A549 (cell line): ENCODE measurements around the gene ODAD2. TPM values are rescaled to one million over a fixed set of nuclear protein-coding genes. Genes with fewer than 3 reads are reported as not detected.

Experiments used
- ATAC-seq, 2 experiments: fragments of 200-7000 bp in 1 of 2; fragments of >200 bp in 1 of 2; cut with Nextera tagmentation in 1 of 2; cut with Tn5 transposase in 1 of 2; 3 replicates each; pipeline versions ENCODE4 v1.8.0 to v1.9.1; 2018 to 2020; ENCODE audit warnings: mild to moderate bottlenecking in 1 of 2, moderate library complexity in 1 of 2
- CTCF ChIA-PET: fragments of 300-600 bp; sonication (Branson Sonifier 250); formaldehyde crosslinking; extraction: SDS; loops from one replicate; lab custom pipeline; 2021; ENCODE audit warnings: antibody characterized with exemption, inconsistent platforms; lab: Yijun Ruan, JAX
- POLR2A ChIA-PET: fragments of 350-600 bp; formaldehyde crosslinking; extraction: SDS; loops from one replicate; lab custom pipeline; 2021; ENCODE audit warnings: antibody characterized with exemption, inconsistent platforms; lab: Yijun Ruan, JAX
- DNase-seq, 2 experiments: peaks; one replicate each; pipeline versions ENCODE4 v3.0.0 to v3.0.0-alpha.2; 2011 to 2016; ENCODE audit warnings: low read depth in 1 of 2, low spot score in 1 of 2
- FAIRE-seq: peaks from 2 replicates; lab custom pipeline; 2011; peaks lifted over from hg19 to GRCh38; lab: Jason Lieb, UNC
- H3K27ac ChIP-seq, 2 experiments: fragments of >200 bp; sonication (Bioruptor Twin); formaldehyde crosslinking; 3 replicates each; pipeline ENCODE4 v1.5.1; 2016 to 2017
- H3K4me1 ChIP-seq: fragments of >200 bp; sonication (Bioruptor Twin); formaldehyde crosslinking; 3 replicates; pipeline ENCODE4 v1.6.1; 2016
- H3K4me2 ChIP-seq: fragments of >200 bp; sonication (Bioruptor Twin); formaldehyde crosslinking; 3 replicates; pipeline ENCODE4 v1.6.1; 2016
- H3K4me3 ChIP-seq: fragments of >200 bp; sonication (Bioruptor Twin); formaldehyde crosslinking; 3 replicates; pipeline ENCODE4 v1.5.1; 2016
- H3K9me3 ChIP-seq: fragments of >200 bp; sonication (Bioruptor Twin); formaldehyde crosslinking; 3 replicates; pipeline ENCODE4 v1.6.1; 2016
- CEBPB ChIP-seq, 2 experiments: fragments of >200 bp in 1 of 2; sonication (Bioruptor Twin) in 1 of 2; formaldehyde crosslinking in 1 of 2; IDR thresholded peaks; 2 replicates each; pipeline ENCODE4 v1.6.1; 2012 to 2016
- CTCF ChIP-seq: fragments of >200 bp; sonication (Bioruptor Twin); formaldehyde crosslinking; IDR thresholded peaks from 3 replicates; pipeline ENCODE4 v1.5.1; 2016
- E2F6 ChIP-seq: IDR thresholded peaks from 2 replicates; pipeline ENCODE4 v1.6.1; 2012; ENCODE audit warnings: low read depth, borderline replicate concordance
- EHMT2 ChIP-seq: fragments of 200-600 bp; sonication (generic); IDR thresholded peaks from 2 replicates; pipeline ENCODE4 v1.6.1; 2016; ENCODE audit warnings: antibody characterized with exemption, low read depth, mild to moderate bottlenecking, moderate library complexity
- ESRRA ChIP-seq: fragments of 150-350 bp; IDR thresholded peaks from 2 replicates; pipeline ENCODE4 v1.6.1; 2014; ENCODE audit warnings: mild to moderate bottlenecking, low read length, borderline replicate concordance
- FOSB ChIP-seq: fragments of 250-450 bp; sonication (Bioruptor Pico); IDR thresholded peaks from 2 replicates; pipeline ENCODE4 v1.5.0; 2020; ENCODE audit warnings: mild to moderate bottlenecking, moderate library complexity
- FOSL2 ChIP-seq, 2 experiments: fragments of 450-650 bp in 1 of 2; fragments of >200 bp in 1 of 2; sonication (Bioruptor Twin) in 1 of 2; formaldehyde crosslinking; IDR thresholded peaks; 2 replicates each; pipeline versions ENCODE4 v1.5.0 to v1.6.1; 2016 to 2020; ENCODE audit warnings: mild to moderate bottlenecking in 1 of 2, moderate library complexity in 1 of 2
- GATA3 ChIP-seq: IDR thresholded peaks from 2 replicates; pipeline ENCODE4 v1.6.1; 2012; ENCODE audit warnings: borderline replicate concordance
- HEYL ChIP-seq: fragments of 250-450 bp; sonication (Bioruptor Pico); IDR thresholded peaks from 2 replicates; pipeline ENCODE4 v1.8.0; 2021; ENCODE audit warnings: mild to moderate bottlenecking, moderate library complexity
- HOXA7 ChIP-seq: fragments of 250-450 bp; sonication (Bioruptor Pico); IDR thresholded peaks from 2 replicates; pipeline ENCODE4 v1.5.0; 2020; ENCODE audit warnings: mild to moderate bottlenecking, moderate library complexity
- KDM1A ChIP-seq: fragments of 200-600 bp; sonication (generic); IDR thresholded peaks from 2 replicates; pipeline ENCODE4 v1.6.1; 2016; ENCODE audit warnings: low read depth, mild to moderate bottlenecking
- MAFK ChIP-seq: fragments of 450-650 bp; IDR thresholded peaks from 2 replicates; pipeline ENCODE4 v1.6.1; 2014; ENCODE audit not compliant: partially characterized antibody
- NPAS2 ChIP-seq: fragments of 250-450 bp; sonication (Bioruptor Pico); IDR thresholded peaks from 2 replicates; pipeline ENCODE4 v1.8.0; 2022; ENCODE audit warnings: mild to moderate bottlenecking, moderate library complexity, borderline replicate concordance
- PBX3 ChIP-seq: IDR thresholded peaks from 2 replicates; pipeline ENCODE4 v1.6.1; 2012
- POLR2A ChIP-seq: IDR thresholded peaks from 2 replicates; pipeline ENCODE4 v1.6.1; 2012; ENCODE audit warnings: mild to moderate bottlenecking, low read length
- RCOR1 ChIP-seq: fragments of 150-350 bp; IDR thresholded peaks from 2 replicates; pipeline ENCODE4 v1.6.1; 2014; ENCODE audit warnings: antibody characterized with exemption, low read length, low read depth
- SREBF2 ChIP-seq: fragments of 450-650 bp; IDR thresholded peaks from 2 replicates; pipeline ENCODE4 v1.6.1; 2014; ENCODE audit warnings: mild to moderate bottlenecking, moderate library complexity
- ZNF302 ChIP-seq: fragments of 250-450 bp; sonication (Bioruptor Pico); IDR thresholded peaks from 2 replicates; pipeline ENCODE4 v1.9.0; 2021; ENCODE audit warnings: inconsistent platforms, mild to moderate bottlenecking, moderate library complexity
- WGBS: methylation state at CpG from one replicate; pipeline ENCODE4 v1.1.6; 2017; ENCODE audit errors: missing lambda C conversion rate; 5-methylcytosine and 5-hydroxymethylcytosine counted together
- polyA plus RNA-seq, 4 experiments: library from polyadenylated mRNA; depleted of rRNA in 3 of 4; stranded (reverse); fragments of >200 nt; fragmentation: RNase III in 1 of 4; extraction: RNeasy Plus Mini Kit Qiagen cat#74134 plus additional on column Dnase treatment in 1 of 4; gene quantifications; 2 replicates in 3 of 4; 3 replicates in 1 of 4; pipeline ENCODE4 v1.2.3, GENCODE V29; 2011 to 2017

Gene ODAD2
- polyA plus RNA-seq, 2 of the 4 experiments (the other 2 are of a cell fraction), result not detected

- H3K9me3 ChIP-seq, result no peaks in the 10 kb centered on the region
- no peak overlapping the region for H3K4me3 ChIP-seq
- ChIA-PET POLR2A (no interaction called here), CTCF (no interaction called here)
- no peaks in the 10 kb centered on the region for H3K4me1 ChIP-seq
- FAIRE-seq, result no peak
- H3K27ac ChIP-seq, result no peak overlapping the region
- H3K4me2 ChIP-seq, result no peak overlapping the region
- TF ChIP-seq MAFK, result no peak
- TF ChIP-seq FOSL2 (IDR thresholded peaks at IDR 0.05), result no peak
- TF ChIP-seq FOSL2 (CRISPR knock-in tag; IDR thresholded peaks at IDR 0.05), result no peak
- no peak for TF ChIP-seq RCOR1
- no peak for TF ChIP-seq KDM1A
- no peak for TF ChIP-seq HOXA7
- TF ChIP-seq E2F6, result no peak
- TF ChIP-seq POLR2A, result no peak
- no peak for ATAC-seq
- 27% methylated on average over 2 of the region's 2 CpGs for WGBS
- DNase-seq, result no peak
Measured at GRCh38 chr10:28012990-28013515, 14.2 kb upstream of the ODAD2 start.

DNA sequence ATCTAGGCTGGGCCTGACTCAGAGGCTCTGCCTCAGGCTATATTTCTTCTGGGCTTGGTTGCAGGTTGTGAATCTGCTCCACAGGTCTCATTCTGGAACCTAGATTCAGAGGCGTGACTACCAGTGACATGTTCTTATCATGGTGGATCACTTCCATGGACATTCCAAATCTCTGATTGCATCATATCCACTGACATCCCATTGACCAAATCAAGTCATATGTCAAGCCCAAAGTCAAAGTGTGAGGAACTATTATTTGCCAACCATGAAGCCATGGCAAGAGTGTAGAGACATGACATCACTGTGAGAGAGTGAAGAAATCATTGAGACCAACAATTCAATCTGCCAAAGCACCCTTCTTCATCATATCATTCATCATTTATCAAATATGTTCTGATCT is 11.9 kb upstream of the ODAD2 start:
- DNase-seq, result no peak
- CTCF ChIA-PET, result no interaction called here
- Histone ChIP-seq H3K4me3 (no peak overlapping the region), H3K27ac (no peak overlapping the region), H3K4me1 (no peaks in the 10 kb centered on the region), H3K9me3 (no peaks in the 10 kb centered on the region), H3K4me2 (no peak overlapping the region)
- FAIRE-seq, result no peak
- 17% methylated on average over 1 of the region's 1 CpG for WGBS
- POLR2A ChIA-PET, result no interaction called here
- ATAC-seq, result no peak
- no peak for TF ChIP-seq FOSB (CRISPR knock-in tag)
- no peak for TF ChIP-seq ESRRA
- no peak for TF ChIP-seq CEBPB (IDR thresholded peaks at IDR 0.05)
- TF ChIP-seq SREBF2, result no peak
- TF ChIP-seq GATA3, result no peak
- TF ChIP-seq HEYL (CRISPR knock-in tag), result no peak
- TF ChIP-seq ZNF302 (CRISPR knock-in tag), result no peak
- no peak for TF ChIP-seq NPAS2 (CRISPR knock-in tag)
- TF ChIP-seq EHMT2, result no peak
- no peak for TF ChIP-seq PBX3

DNA sequence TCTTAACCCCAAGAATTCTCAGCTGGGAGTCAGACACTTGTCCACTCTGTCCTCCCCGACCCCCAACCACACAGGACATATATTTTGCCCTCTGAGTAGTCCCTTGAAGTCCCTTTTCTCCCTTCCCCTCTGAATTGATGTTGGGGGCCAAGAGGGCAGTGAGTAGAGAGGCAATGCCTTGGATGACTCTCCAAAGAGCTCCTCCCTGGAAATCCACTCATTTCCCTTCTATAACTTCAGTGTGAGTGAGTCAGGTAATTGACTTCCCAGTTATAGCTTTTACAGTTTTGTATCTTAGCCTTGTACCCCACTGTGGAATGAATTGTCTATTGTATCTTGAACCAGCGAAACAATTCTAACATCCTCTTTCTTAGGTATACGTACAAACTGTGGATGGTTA is 9.2 kb upstream of the ODAD2 start:
- no peak overlapping the region for H3K4me2 ChIP-seq

More for the DNA sequence above, 9.2 kb upstream of the ODAD2 start:
- POLR2A ChIA-PET, result no interaction called here
- WGBS, result 19% methylated on average over 3 of the region's 3 CpGs
- CTCF ChIA-PET, result no interaction called here
- DNase-seq (no peak), FAIRE-seq (no peak), ATAC-seq (no peak)
- H3K4me1 ChIP-seq, result no peaks in the 10 kb centered on the region
- H3K9me3 ChIP-seq, result no peaks in the 10 kb centered on the region
- TF ChIP-seq NPAS2 (CRISPR knock-in tag) (no peak), PBX3 (no peak), CTCF (no peak)
- no peak overlapping the region for H3K4me3 ChIP-seq
- H3K27ac ChIP-seq, result no peak overlapping the region
